HG02943 (cell line): ENCODE measurements around the gene LMAN2.

Source experiments
- ATAC-seq: cut with Tn5 transposase; IDR thresholded peaks from one replicate; pipeline ENCODE4 v1.9.1; 2021; ENCODE audit warnings: mild to moderate bottlenecking, low read depth, moderate library complexity; ENCODE audit not compliant: unreplicated experiment

LMAN2 gene

GRCh38 chr5:177351392-177352329 is at the start of gene LMAN2:
Gene LMAN2, minus strand, starts transcription at chr5:177351668. Its CDS starts 21 bp downstream, at chr5:177351647.
- peak; percentile 84 for ATAC-seq

GRCh38 chr5:177399997-177400868 is 48.8 kb upstream of the LMAN2 start, which contains the start of gene PFN3:
Gene PFN3, minus strand, starts transcription at chr5:177400661. Its CDS starts 85 bp downstream, at chr5:177400576.
- no peak for ATAC-seq

GRCh38 chr5:177397875-177398390 is 46.5 kb upstream of the LMAN2 start:
- no peak for ATAC-seq

GRCh38 chr5:177396807-177397206 is 45.3 kb upstream of the LMAN2 start:
- ATAC-seq, result no peak

- no peak for ATAC-seq
Measured at GRCh38 chr5:177396078-177396477, 44.6 kb upstream of the LMAN2 start.

GRCh38 chr5:177393990-177394389 is 42.5 kb upstream of the LMAN2 start:
- ATAC-seq, result no peak

- no peak for ATAC-seq
Measured at GRCh38 chr5:177393206-177393765, 41.8 kb upstream of the LMAN2 start.

GRCh38 chr5:177392765-177393164 is 41.3 kb upstream of the LMAN2 start:
- ATAC-seq, result no peak

GRCh38 chr5:177390363-177391300 is 39.2 kb upstream of the LMAN2 start:
- ATAC-seq, result no peak

GRCh38 chr5:177389241-177390169 is 38.0 kb upstream of the LMAN2 start:
- ATAC-seq, result no peak

- no peak for ATAC-seq
Measured at GRCh38 chr5:177388521-177389052, 37.1 kb upstream of the LMAN2 start.

- ATAC-seq, result no peak
Measured at GRCh38 chr5:177387405-177387804, 35.9 kb upstream of the LMAN2 start.

GRCh38 chr5:177386542-177386941 is 35.1 kb upstream of the LMAN2 start:
- ATAC-seq, result no peak

GRCh38 chr5:177385720-177386119 is 34.3 kb upstream of the LMAN2 start:
- no peak for ATAC-seq

- ATAC-seq, result no peak
Measured at GRCh38 chr5:177384134-177384533, 32.7 kb upstream of the LMAN2 start, which contains the start of gene SLC34A1. Gene SLC34A1, plus strand, starts transcription at chr5:177384434. Its CDS starts 1,308 bp downstream, at chr5:177385742.

- ATAC-seq, result no peak
Measured at GRCh38 chr5:177383181-177383580, 31.7 kb upstream of the LMAN2 start.

- no peak for ATAC-seq
Measured at GRCh38 chr5:177382423-177383029, 31.1 kb upstream of the LMAN2 start.

- ATAC-seq, result no peak
Measured at GRCh38 chr5:177380805-177381126, 29.3 kb upstream of the LMAN2 start.
